Endometrial microvascular endothelial cells (primary cell): Measurements from ENCODE around the gene GIMAP5. TPM values are rescaled to one million over a fixed set of nuclear protein-coding genes. Genes with fewer than 3 reads are reported as not detected.

Source experiments
- in situ Hi-C: cut with HindIII; loops from 2 replicates; pipeline ENCODE4 v1.10.0; 2017; ENCODE audit warnings: low sequenced_read_pairs, low pct_unique_long_range_greater_than_20kb; ENCODE audit errors: inconsistent ontology term
- total RNA-seq: library from RNA; depleted of rRNA; stranded (reverse); fragments of >200 nt; gene quantifications from one replicate; pipeline ENCODE4 v1.2.3, GENCODE V29; 2015; ENCODE audit errors: inconsistent ontology term

Gene GIMAP5
- total RNA-seq, 1 donor from 2014 or later = 13.6 TPM

DNA sequence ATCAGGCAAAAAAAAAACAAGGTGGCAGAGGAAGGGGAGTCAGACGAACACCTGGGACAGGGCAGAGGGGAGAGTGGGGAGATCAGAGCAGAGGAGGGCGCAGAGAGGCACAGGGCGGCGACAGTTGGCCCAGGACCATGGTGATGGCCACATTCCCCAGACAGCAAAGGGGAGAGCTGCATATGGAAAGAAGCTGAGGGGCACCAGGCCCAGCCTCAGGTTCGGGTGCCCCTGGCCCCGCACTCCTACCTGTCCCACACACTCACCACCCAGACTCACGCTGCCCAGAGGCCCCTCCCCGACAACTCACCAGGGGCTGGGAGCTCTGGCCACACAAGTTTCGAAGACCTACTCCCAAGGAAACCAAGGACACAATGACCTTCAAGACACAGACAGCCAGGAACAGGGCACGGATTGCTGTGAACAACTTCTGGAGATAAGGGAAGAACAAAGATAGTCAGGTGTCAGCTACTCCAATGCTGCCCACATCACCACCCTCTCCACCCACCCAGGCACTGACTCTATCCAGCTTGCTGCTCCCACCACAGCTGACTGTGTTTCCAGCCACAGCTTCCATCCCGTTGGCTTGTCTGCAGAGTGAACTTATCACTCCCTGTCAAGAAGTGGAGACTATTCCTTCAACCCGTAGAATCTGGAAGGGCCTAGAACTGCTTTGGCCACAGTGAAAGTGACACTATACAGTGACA, 54.7 kb downstream of the GIMAP5 start:
- in situ Hi-C loops = no loop called here

Other genes starting within 250 kb of the GIMAP5 start
- gene GIMAP7, start 222.5 kb upstream of the GIMAP5 start, total RNA-seq = 7.0 TPM
- gene GIMAP4, start 170.0 kb upstream of the GIMAP5 start, total RNA-seq = 43.2 TPM
- gene GIMAP6, start 105.0 kb upstream of the GIMAP5 start, total RNA-seq = 84.6 TPM
- 28.7 TPM for gene GIMAP2, start 51.7 kb upstream of the GIMAP5 start, total RNA-seq
- 11.2 TPM for gene GIMAP1, start 20.8 kb upstream of the GIMAP5 start, total RNA-seq
- not detected for gene TMEM176B, start 62.9 kb downstream of the GIMAP5 start, total RNA-seq
- gene TMEM176A, start 63.4 kb downstream of the GIMAP5 start, total RNA-seq = not detected
- gene AOC1, start 115.1 kb downstream of the GIMAP5 start, total RNA-seq = not detected
- not detected for gene KCNH2, start 240.9 kb downstream of the GIMAP5 start, total RNA-seq